K562 (cell line): Measurements from ENCODE around the gene TCIRG1. TPM values are rescaled to one million over a fixed set of nuclear protein-coding genes. Genes with fewer than 3 reads are reported as not detected.

Experiments
- ATAC-seq: fragments of 200-7000 bp; cut with Tn5 transposase; 3 replicates; pipeline ENCODE4 v1.9.1; 2020; ENCODE audit warnings: moderate library complexity
- BruUV-seq: library from RNA; stranded (reverse); fragments of 400-500 nt; replicated peaks from 2 replicates; lab custom pipeline; 2021; lab: Mats Ljungman, UMichigan
- CTCF ChIA-PET: fragments of 300-600 bp; formaldehyde crosslinking; extraction: SDS; loops from one replicate; lab custom pipeline; 2021; ENCODE audit warnings: low intra/inter-chr PET ratio; lab: Yijun Ruan, JAX
- POLR2A ChIA-PET: fragments of 300-600, 350-650 bp; sonication (Branson Sonifier 250); formaldehyde crosslinking; extraction: SDS; loops from one replicate; lab custom pipeline; 2021; ENCODE audit warnings: antibody characterized with exemption, inconsistent platforms; lab: Yijun Ruan, JAX
- DNase-seq, 4 experiments: peaks; one replicate each; pipeline versions ENCODE4 v3.0.0 to v3.0.0-alpha.2; 2011 to 2018; ENCODE audit warnings: low spot score in 3 of 4, mixed read lengths in 3 of 4; ENCODE audit errors: extremely low read depth in 1 of 4
- FAIRE-seq: peaks from 2 replicates; lab custom pipeline; 2011; peaks lifted over from hg19 to GRCh38; lab: Jason Lieb, UNC
- H2AFZ ChIP-seq: 2 replicates; pipeline ENCODE4 v1.6.0; 2011; ENCODE audit warnings: low read depth, low read length, control low read depth, inconsistent platforms
- H3K27ac ChIP-seq: fragments of 200-600 bp; 3 replicates; pipeline ENCODE4 v1.8.0; 2011; ENCODE audit warnings: low read depth, mild to moderate bottlenecking, control low read depth, inconsistent platforms, low read length, moderate library complexity, mixed read lengths; ENCODE audit errors: extremely low read depth
- H3K27me3 ChIP-seq, 2 experiments: fragments of 300-600 bp in 1 of 2; 2 replicates in 1 of 2; 3 replicates in 1 of 2; pipeline versions ENCODE4 v1.6.0 to v1.8.0; 2011; ENCODE audit warnings: inconsistent platforms in 2 of 2, low read length in 2 of 2, mild to moderate bottlenecking in 1 of 2, mixed read lengths in 1 of 2, moderate library complexity in 1 of 2; ENCODE audit not compliant: control insufficient read depth in 2 of 2, insufficient read depth in 2 of 2
- H3K36me3 ChIP-seq: fragments of 300-600 bp; 3 replicates; pipeline ENCODE4 v1.8.0; 2011; ENCODE audit warnings: mild to moderate bottlenecking, low read length, inconsistent platforms; ENCODE audit not compliant: control insufficient read depth, insufficient read depth
- H3K4me1 ChIP-seq, 2 experiments: fragments of 200-600 bp in 1 of 2; replicated peaks in 1 of 2; 2 replicates in 1 of 2; 3 replicates in 1 of 2; pipeline versions ENCODE4 v1.5.1 to v1.8.0; 2011; ENCODE audit warnings: inconsistent platforms in 2 of 2, low read length in 2 of 2, mild to moderate bottlenecking in 1 of 2, mixed read lengths in 1 of 2, moderate library complexity in 1 of 2; ENCODE audit not compliant: control insufficient read depth in 2 of 2, insufficient read depth in 2 of 2
- H3K4me2 ChIP-seq: 2 replicates; pipeline ENCODE4 v1.6.1; 2011; ENCODE audit warnings: low read length, control low read depth, inconsistent platforms, mixed read lengths; ENCODE audit not compliant: insufficient read depth
- H3K4me3 ChIP-seq: fragments of 200-600 bp; sonication (generic), shearing (Covaris generic); 2 replicates; pipeline ENCODE4 v1.5.1; 2016; ENCODE audit warnings: control low read depth, inconsistent platforms
- H3K79me2 ChIP-seq: fragments of 200-600 bp; 3 replicates; pipeline ENCODE4 v1.8.0; 2011; ENCODE audit warnings: low read length, inconsistent platforms; ENCODE audit not compliant: control insufficient read depth, insufficient read depth
- H3K9ac ChIP-seq, 2 experiments: 2 replicates each; pipeline versions ENCODE4 v1.6.0 to v1.6.1; 2011; ENCODE audit warnings: low read depth in 2 of 2, low read length in 2 of 2, control low read depth in 1 of 2, inconsistent platforms in 1 of 2, mild to moderate bottlenecking in 1 of 2, mixed read lengths in 1 of 2; ENCODE audit not compliant: insufficient read depth in 1 of 2
- H3K9me1 ChIP-seq: one replicate; pipeline ENCODE4 v1.6.0; 2011; ENCODE audit warnings: inconsistent platforms, mild to moderate bottlenecking, low read length, moderate library complexity; ENCODE audit not compliant: control insufficient read depth, insufficient read depth
- H3K9me3 ChIP-seq: replicated peaks from 2 replicates; pipeline ENCODE4 v1.5.1; 2011; ENCODE audit warnings: low read depth, low read length, inconsistent platforms; ENCODE audit not compliant: control insufficient read depth, insufficient read depth
- H4K20me1 ChIP-seq: replicated peaks from 2 replicates; pipeline ENCODE4 v1.6.1; 2011; ENCODE audit warnings: low read length, inconsistent platforms, mixed read lengths; ENCODE audit not compliant: control insufficient read depth, insufficient read depth
- POLR2G ChIP-seq: fragments of 200-400 bp; formaldehyde crosslinking; IDR thresholded peaks from 2 replicates; pipeline ENCODE4 v1.6.1; 2017; ENCODE audit warnings: low read depth, mild to moderate bottlenecking, antibody characterized with exemption, low read length, moderate library complexity
- RBFOX2 ChIP-seq: fragments of 200-400 bp; formaldehyde crosslinking; IDR thresholded peaks from 2 replicates; pipeline ENCODE4 v1.6.1; 2017; ENCODE audit warnings: low read depth, mild to moderate bottlenecking, low read length, moderate library complexity
- WGBS: fragments of 100-300 bp; shearing (Covaris generic); methylation state at CpG from one replicate; pipeline ENCODE4 v1.1.6; 2016; ENCODE audit warnings: low coverage, mixed read lengths; ENCODE audit not compliant: insufficient coverage; ENCODE audit errors: missing lambda C conversion rate; 5-methylcytosine and 5-hydroxymethylcytosine counted together
- in situ Hi-C: fragments of 300-500 bp; cut with MboI; formaldehyde crosslinking; loops from 4 replicates; pipeline ENCODE4 v1.15.0; 2018; ENCODE audit warnings: inconsistent platforms, mixed read lengths
- intact Hi-C: fragments of 100-400 bp; cut with micrococcal nuclease; formaldehyde crosslinking; loops from 2 replicates; pipeline ENCODE4 v1.14.2; 2022
- polyA plus RNA-seq, 8 experiments: library from polyadenylated mRNA; depleted of rRNA in 4 of 8; stranded (reverse) in 5 of 8; unstranded in 3 of 8; fragments of >200 nt; fragmentation: Nextera tagmentation in 2 of 8; fragmentation: Illumina TruSeq in 1 of 8; extraction: Ambion mirVana in 2 of 8; extraction: Trizol in 1 of 8; gene quantifications; 2 replicates each; pipeline versions ENCODE4 v1.2.1 to v1.2.3, GENCODE V29; 2011 to 2014; ENCODE audit warnings: inconsistent platforms in 1 of 8, missing spikeins in 1 of 8
- total RNA-seq, 7 experiments: library from RNA; depleted of rRNA in 6 of 7; stranded (reverse); fragments of >200 nt in 6 of 7; fragmentation: Illumina TruSeq in 2 of 7; extraction: Trizol in 2 of 7; gene quantifications; 2 replicates each; pipeline versions ENCODE4 v1.2.1 to v1.2.3, GENCODE V29; 2011 to 2021; ENCODE audit warnings: low replicate concordance in 1 of 7
- TF ChIP-seq, protein P1 (sequence below): fragments of 250-450 bp; sonication (Bioruptor Pico); IDR thresholded peaks from 2 replicates; pipeline ENCODE4 v1.4.0; 2020; ENCODE audit warnings: mild to moderate bottlenecking, moderate library complexity

The TCIRG1 gene
- total and polyA plus RNA-seq, 9 of the 15 experiments (the other 6 are each of a cell fraction or from before 2014, with no cell fraction given), result 0.49 to 143 (median 24.4) TPM

- H2AFZ ChIP-seq, result no peak overlapping the region
- no peaks in the 10 kb centered on the region for H3K9me1 ChIP-seq
- in situ Hi-C loops, result no loop called here
- no peak for DNase-seq
- no TSS peak for BruUV-seq
- peaks cover 8 to 47% of the 10 kb centered on the region in 2 experiments for H3K4me1 ChIP-seq
- H3K79me2 ChIP-seq, result no peaks in the 10 kb centered on the region; the same call in 2 of the 3 replicates
- no peak overlapping the region for H3K27ac ChIP-seq
- H3K4me2 ChIP-seq, result no peak overlapping the region
- ChIA-PET CTCF (no interaction called here), POLR2A (interaction anchor here (0.7 to 1.5 kb wide), 3 partner anchors 7 to 17 kb away, joined by 3 to 5 read pairs (median 4); no protein-coding TSS in a partner anchor)
- H3K4me3 ChIP-seq, result no peak overlapping the region
- H3K9me3 ChIP-seq, result no peaks in the 10 kb centered on the region
- H3K36me3 ChIP-seq, result peaks cover 91% of the 10 kb centered on the region; the same call in 2 of the 3 replicates
- ATAC-seq, result no peak
- H3K9ac ChIP-seq, result no peak overlapping the region
- FAIRE-seq, result no peak
- H4K20me1 ChIP-seq, result peaks cover 4% of the 10 kb centered on the region; the same call in 1 of the 2 replicates
- 91% methylated on average over 35 of the region's 37 CpGs for WGBS
- intact Hi-C loops, result no loop called here
- TF ChIP-seq RBFOX2 (peak; percentile 48), POLR2G (0 out of 2 replicates have a peak, but pooled peaks have one; percentile 52)
- TF ChIP-seq, protein P1, sequence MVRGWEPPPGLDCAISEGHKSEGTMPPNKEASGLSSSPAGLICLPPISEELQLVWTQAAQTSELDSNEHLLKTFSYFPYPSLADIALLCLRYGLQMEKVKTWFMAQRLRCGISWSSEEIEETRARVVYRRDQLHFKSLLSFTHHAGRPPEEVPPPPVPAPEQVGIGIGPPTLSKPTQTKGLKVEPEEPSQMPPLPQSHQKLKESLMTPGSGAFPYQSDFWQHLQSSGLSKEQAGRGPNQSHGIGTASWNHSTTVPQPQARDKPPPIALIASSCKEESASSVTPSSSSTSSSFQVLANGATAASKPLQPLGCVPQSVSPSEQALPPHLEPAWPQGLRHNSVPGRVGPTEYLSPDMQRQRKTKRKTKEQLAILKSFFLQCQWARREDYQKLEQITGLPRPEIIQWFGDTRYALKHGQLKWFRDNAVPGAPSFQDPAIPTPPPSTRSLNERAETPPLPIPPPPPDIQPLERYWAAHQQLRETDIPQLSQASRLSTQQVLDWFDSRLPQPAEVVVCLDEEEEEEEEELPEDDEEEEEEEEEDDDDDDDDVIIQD, result no peak
- H3K27me3 ChIP-seq, result no peaks in the 10 kb centered on the region
Measured at GRCh38 chr11:68047437-68048290, 8.8 kb downstream of the TCIRG1 start.
